Vagina (tissue), 2 donors: ENCODE measurements around the gene CASKIN2.
A peak's percentile ranks its signal among the peaks of the same experiment; 100 is the strongest.

Experiments used
- POLR2AphosphoS5 ChIP-seq, 2 donors: sonication (generic); formaldehyde crosslinking; IDR thresholded peaks; one replicate each; pipeline ENCODE4 v1.9.0; 2017; ENCODE audit warnings: antibody characterized with exemption in 2 of 2, mild to moderate bottlenecking in 2 of 2, low read depth in 1 of 2; ENCODE audit not compliant: insufficient read depth in 1 of 2
- TF ChIP-seq, protein P1 (sequence below), 3 experiments: fragments of 450-650 bp in 2 of 3; fragments of 200-600 bp in 1 of 3; sonication (generic) in 1 of 3; IDR thresholded peaks; one replicate each; pipeline ENCODE4 v1.5.1; 2017 to 2019; ENCODE audit warnings: antibody characterized with exemption in 3 of 3, mild to moderate bottlenecking in 2 of 3, moderate library complexity in 2 of 3

- TF ChIP-seq, protein P1, sequence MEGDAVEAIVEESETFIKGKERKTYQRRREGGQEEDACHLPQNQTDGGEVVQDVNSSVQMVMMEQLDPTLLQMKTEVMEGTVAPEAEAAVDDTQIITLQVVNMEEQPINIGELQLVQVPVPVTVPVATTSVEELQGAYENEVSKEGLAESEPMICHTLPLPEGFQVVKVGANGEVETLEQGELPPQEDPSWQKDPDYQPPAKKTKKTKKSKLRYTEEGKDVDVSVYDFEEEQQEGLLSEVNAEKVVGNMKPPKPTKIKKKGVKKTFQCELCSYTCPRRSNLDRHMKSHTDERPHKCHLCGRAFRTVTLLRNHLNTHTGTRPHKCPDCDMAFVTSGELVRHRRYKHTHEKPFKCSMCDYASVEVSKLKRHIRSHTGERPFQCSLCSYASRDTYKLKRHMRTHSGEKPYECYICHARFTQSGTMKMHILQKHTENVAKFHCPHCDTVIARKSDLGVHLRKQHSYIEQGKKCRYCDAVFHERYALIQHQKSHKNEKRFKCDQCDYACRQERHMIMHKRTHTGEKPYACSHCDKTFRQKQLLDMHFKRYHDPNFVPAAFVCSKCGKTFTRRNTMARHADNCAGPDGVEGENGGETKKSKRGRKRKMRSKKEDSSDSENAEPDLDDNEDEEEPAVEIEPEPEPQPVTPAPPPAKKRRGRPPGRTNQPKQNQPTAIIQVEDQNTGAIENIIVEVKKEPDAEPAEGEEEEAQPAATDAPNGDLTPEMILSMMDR (IDR thresholded peaks at IDR 0.05), result peak; percentile 74 to 96 (median 89)
- TF ChIP-seq POLR2AphosphoS5 (IDR thresholded peaks at IDR 0.05; ENCODE audit: insufficient read depth in 1 of 2, low read depth in 1 of 2), result peak; percentile 59 to 60
Measured at GRCh38 chr17:75515496-75516254, at the start of gene CASKIN2.
